ENCODE data around the gene CLNK. TPM values are rescaled to one million over a fixed set of nuclear protein-coding genes. Genes with fewer than 3 reads are reported as not detected.
A peak's percentile ranks its signal among the peaks of the same experiment; 100 is the strongest.

CLNK gene
- total RNA-seq, 1 donor from 2014 or later, result not detected

DNA sequence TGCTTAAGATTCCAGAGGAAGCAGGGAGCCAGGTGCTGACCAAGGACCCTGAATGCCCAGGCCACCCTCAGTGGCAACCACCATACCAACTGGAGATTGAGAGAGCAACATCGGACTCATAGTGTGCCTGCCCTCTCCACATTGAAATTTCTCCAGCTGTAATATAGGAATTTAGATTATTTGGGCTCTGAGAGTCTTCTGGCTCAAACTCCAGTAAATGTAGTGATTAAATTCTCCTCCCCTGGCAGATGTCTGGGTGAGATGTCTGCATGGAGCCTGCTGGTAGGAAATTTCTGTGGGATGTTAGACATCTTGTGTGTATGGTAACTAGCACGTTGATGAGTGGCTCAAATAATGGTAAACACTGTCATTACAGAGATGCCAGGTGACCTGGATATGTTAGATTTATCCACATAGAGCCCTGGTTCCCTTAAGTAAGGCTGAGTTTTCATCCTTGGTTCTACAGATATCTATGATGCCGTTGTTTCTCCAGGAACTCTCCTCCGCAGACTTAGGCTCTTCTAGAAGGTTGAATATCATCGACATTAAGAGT is 70.6 kb downstream of the CLNK start:
- Mint-ChIP-seq H3K27me3 (ENCODE audit: unreplicated experiment) (peaks cover 4% of the 10 kb centered on the region), H3K27ac (ENCODE audit: unreplicated experiment) (no peak overlapping the region), H3K9me3 (ENCODE audit: unreplicated experiment) (no peaks in the 10 kb centered on the region), H3K36me3 (ENCODE audit: low read depth, unreplicated experiment) (no peaks in the 10 kb centered on the region), H3K4me1 (ENCODE audit: unreplicated experiment) (peaks cover 6% of the 10 kb centered on the region), H3K4me3 (ENCODE audit: unreplicated experiment) (no peak overlapping the region)
- DNase-seq (ENCODE audit: low spot score), result no peak
- TF ChIP-seq, protein P1, sequence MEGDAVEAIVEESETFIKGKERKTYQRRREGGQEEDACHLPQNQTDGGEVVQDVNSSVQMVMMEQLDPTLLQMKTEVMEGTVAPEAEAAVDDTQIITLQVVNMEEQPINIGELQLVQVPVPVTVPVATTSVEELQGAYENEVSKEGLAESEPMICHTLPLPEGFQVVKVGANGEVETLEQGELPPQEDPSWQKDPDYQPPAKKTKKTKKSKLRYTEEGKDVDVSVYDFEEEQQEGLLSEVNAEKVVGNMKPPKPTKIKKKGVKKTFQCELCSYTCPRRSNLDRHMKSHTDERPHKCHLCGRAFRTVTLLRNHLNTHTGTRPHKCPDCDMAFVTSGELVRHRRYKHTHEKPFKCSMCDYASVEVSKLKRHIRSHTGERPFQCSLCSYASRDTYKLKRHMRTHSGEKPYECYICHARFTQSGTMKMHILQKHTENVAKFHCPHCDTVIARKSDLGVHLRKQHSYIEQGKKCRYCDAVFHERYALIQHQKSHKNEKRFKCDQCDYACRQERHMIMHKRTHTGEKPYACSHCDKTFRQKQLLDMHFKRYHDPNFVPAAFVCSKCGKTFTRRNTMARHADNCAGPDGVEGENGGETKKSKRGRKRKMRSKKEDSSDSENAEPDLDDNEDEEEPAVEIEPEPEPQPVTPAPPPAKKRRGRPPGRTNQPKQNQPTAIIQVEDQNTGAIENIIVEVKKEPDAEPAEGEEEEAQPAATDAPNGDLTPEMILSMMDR (IDR thresholded peaks at IDR 0.05; ENCODE audit: unreplicated experiment), result no peak

DNA sequence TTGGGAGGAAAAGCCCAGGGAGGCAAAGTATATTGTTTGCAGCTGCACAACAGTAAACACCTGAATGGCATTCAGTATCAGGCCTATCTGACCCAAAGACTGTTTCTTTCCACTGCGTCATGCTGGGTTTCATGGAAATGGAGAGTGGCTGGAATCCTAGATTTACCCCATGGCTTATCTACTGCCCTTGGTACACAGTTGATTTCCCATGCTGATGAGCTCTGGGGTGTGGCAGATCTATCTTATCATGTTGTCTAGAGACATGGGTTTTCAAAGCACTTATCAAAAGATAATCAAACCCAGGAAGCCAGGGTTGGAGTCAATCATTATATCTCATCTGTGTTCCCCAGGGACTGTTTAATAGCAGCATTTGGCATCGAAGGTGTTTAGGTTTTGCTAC is 72.1 kb downstream of the CLNK start:
- Mint-ChIP-seq H3K9me3 (ENCODE audit: unreplicated experiment) (no peaks in the 10 kb centered on the region), H3K27ac (ENCODE audit: unreplicated experiment) (no peak overlapping the region), H3K36me3 (ENCODE audit: low read depth, unreplicated experiment) (no peaks in the 10 kb centered on the region), H3K4me1 (ENCODE audit: unreplicated experiment) (peaks cover 6% of the 10 kb centered on the region), H3K27me3 (ENCODE audit: unreplicated experiment) (peaks cover 4% of the 10 kb centered on the region), H3K4me3 (ENCODE audit: unreplicated experiment) (no peak overlapping the region)
- no peak for DNase-seq (ENCODE audit: low spot score)
- TF ChIP-seq, protein P1 (IDR thresholded peaks at IDR 0.05; ENCODE audit: unreplicated experiment), result no peak

DNA sequence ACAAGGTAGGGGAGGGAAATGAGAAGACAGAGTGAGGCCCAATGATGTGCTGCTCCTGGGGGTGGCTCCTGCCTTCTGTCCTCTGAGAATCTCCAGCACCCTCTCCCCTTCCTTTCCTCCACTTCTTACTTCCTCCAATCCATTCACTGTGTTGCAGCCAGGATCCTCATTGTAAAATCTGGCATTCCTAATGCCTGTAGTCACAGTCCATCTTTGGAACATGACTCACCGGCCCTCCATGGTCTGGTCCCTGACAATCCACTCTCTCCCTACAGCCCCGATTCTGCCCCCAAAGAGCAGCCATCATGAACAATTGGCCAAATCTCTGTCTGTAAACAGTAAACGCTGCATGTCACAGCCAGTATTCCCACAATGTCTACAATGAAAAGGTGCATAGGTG is 72.9 kb downstream of the CLNK start:
- Mint-ChIP-seq H3K9me3 (ENCODE audit: unreplicated experiment) (no peaks in the 10 kb centered on the region), H3K27ac (ENCODE audit: unreplicated experiment) (peak overlapping the region; percentile 15), H3K36me3 (ENCODE audit: low read depth, unreplicated experiment) (no peaks in the 10 kb centered on the region), H3K27me3 (ENCODE audit: unreplicated experiment) (peaks cover 4% of the 10 kb centered on the region), H3K4me1 (ENCODE audit: unreplicated experiment) (peaks cover 6% of the 10 kb centered on the region), H3K4me3 (ENCODE audit: unreplicated experiment) (no peak overlapping the region)
- TF ChIP-seq, protein P1 (IDR thresholded peaks at IDR 0.05; ENCODE audit: unreplicated experiment), result no peak
- DNase-seq (ENCODE audit: low spot score), result peak; percentile 22

DNA sequence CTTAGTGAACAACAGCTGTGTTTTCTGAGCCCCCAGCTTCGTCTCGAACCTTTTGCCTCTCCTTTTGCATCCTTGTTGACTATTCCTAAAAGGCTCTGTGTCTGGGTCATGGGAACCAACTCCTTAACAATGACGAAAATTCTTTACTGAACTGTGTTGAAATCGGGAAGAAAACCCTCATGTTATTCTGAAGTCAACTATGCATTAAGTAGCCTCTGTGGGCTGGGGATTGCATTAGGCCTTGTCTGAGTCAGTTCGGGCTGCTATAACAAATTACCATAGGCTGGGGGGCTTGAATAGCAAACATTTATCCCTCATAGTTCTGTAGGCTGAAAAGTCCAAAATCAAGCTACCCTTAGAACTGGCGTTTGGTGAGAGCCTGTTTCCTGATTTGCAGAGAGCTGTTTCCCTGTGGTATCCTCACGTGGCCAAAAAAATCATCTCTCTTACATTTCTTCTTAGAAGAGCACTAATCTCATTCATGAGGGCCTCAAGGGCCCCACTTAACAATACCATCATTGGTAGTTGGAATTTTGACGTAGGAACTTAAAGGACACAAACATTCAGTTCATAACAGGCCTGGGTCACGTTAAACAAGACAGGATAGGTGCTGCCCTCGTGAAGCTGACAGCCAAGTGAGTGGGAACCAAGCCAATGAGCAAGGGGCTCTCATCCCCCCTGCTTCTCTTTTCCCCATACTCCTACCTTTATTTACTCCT is 75.9 kb downstream of the CLNK start:
- TF ChIP-seq, protein P1 (IDR thresholded peaks at IDR 0.05; ENCODE audit: unreplicated experiment), result no peak
- Mint-ChIP-seq H3K4me3 (ENCODE audit: unreplicated experiment) (no peak overlapping the region), H3K27me3 (ENCODE audit: unreplicated experiment) (peaks cover 4% of the 10 kb centered on the region), H3K9me3 (ENCODE audit: unreplicated experiment) (no peaks in the 10 kb centered on the region), H3K4me1 (ENCODE audit: unreplicated experiment) (peaks cover 6% of the 10 kb centered on the region), H3K27ac (ENCODE audit: unreplicated experiment) (no peak overlapping the region), H3K36me3 (ENCODE audit: low read depth, unreplicated experiment) (no peaks in the 10 kb centered on the region)
- DNase-seq (ENCODE audit: low spot score), result no peak

DNA sequence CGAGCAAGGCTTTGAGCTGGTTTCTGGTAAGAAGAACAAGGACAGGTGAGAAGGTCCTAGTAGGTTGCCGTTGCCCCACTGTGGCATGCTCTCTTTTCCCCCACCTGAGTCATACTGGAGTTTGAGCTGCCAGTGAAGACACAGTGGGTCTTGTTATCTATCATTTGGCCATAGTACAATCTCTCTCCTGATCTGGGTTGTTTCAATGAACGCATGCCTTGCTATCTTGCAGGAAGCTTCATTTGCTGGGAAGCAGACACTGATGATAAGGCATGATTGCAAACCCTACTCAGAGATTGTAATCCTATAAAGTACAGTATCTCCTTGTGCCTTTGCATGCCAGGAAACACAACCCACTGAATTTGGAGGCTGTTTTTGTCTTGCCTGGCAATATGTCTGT is 77.4 kb downstream of the CLNK start:
- H3K27me3 Mint-ChIP-seq (ENCODE audit: unreplicated experiment), result no peaks in the 10 kb centered on the region
- TF ChIP-seq, protein P1 (IDR thresholded peaks at IDR 0.05; ENCODE audit: unreplicated experiment), result no peak
- H3K36me3 Mint-ChIP-seq (ENCODE audit: low read depth, unreplicated experiment), result no peaks in the 10 kb centered on the region
- no peak for DNase-seq (ENCODE audit: low spot score)
- peaks cover 6% of the 10 kb centered on the region for H3K4me1 Mint-ChIP-seq (ENCODE audit: unreplicated experiment)
- H3K4me3 Mint-ChIP-seq (ENCODE audit: unreplicated experiment), result no peak overlapping the region
- no peak overlapping the region for H3K27ac Mint-ChIP-seq (ENCODE audit: unreplicated experiment)
- H3K9me3 Mint-ChIP-seq (ENCODE audit: unreplicated experiment), result no peaks in the 10 kb centered on the region
